GM12878 (cell line): ENCODE data around the gene RPS19BP1. TPM values are rescaled to one million over a fixed set of nuclear protein-coding genes. Genes with fewer than 3 reads are reported as not detected.

ENCODE experiments used
- CHD1 ChIP-seq: IDR thresholded peaks from 2 replicates; pipeline ENCODE4 v1.6.1; 2012; ENCODE audit warnings: low read depth, low read length, improper control_type of control experiment
- CHD2 ChIP-seq: IDR thresholded peaks from 2 replicates; pipeline ENCODE4 v1.6.1; 2011; ENCODE audit warnings: low read depth, low read length, improper control_type of control experiment, borderline replicate concordance
- CHD4 ChIP-seq: fragments of 200-600 bp; sonication (generic); IDR thresholded peaks from 2 replicates; pipeline ENCODE4 v1.6.1; 2016; ENCODE audit warnings: mild to moderate bottlenecking
- E2F4 ChIP-seq: IDR thresholded peaks from 2 replicates; pipeline ENCODE4 v1.6.1; 2012; ENCODE audit warnings: low read depth, low read length, improper control_type of control experiment
- IKZF2 ChIP-seq, 2 experiments: fragments of 450-650 bp; IDR thresholded peaks; 2 replicates each; pipeline ENCODE4 v1.6.1; 2017; ENCODE audit warnings: mild to moderate bottlenecking in 2 of 2, moderate library complexity in 2 of 2
- IRF3 ChIP-seq: fragments of 450-650 bp; IDR thresholded peaks from 2 replicates; pipeline ENCODE4 v1.6.1; 2014; ENCODE audit warnings: mild to moderate bottlenecking
- IRF5 ChIP-seq: fragments of 450-650 bp; IDR thresholded peaks from 2 replicates; pipeline ENCODE4 v1.6.1; 2017; ENCODE audit warnings: borderline replicate concordance
- MLLT1 ChIP-seq: fragments of 450-650 bp; IDR thresholded peaks from 2 replicates; pipeline ENCODE4 v1.6.1; 2016; ENCODE audit warnings: mild to moderate bottlenecking
- MTA3 ChIP-seq: IDR thresholded peaks from 2 replicates; pipeline ENCODE4 v1.6.1; 2012; ENCODE audit warnings: low read length, inconsistent platforms, borderline replicate concordance
- NFYA ChIP-seq: IDR thresholded peaks from 2 replicates; pipeline ENCODE4 v1.6.1; 2011; ENCODE audit warnings: low read depth, mild to moderate bottlenecking, low read length, improper control_type of control experiment, borderline replicate concordance
- NFYB ChIP-seq: IDR thresholded peaks from 2 replicates; pipeline ENCODE4 v1.6.1; 2011; ENCODE audit warnings: low read depth, mild to moderate bottlenecking, low read length, improper control_type of control experiment, moderate library complexity; ENCODE audit not compliant: insufficient read depth
- NR2F1 ChIP-seq: fragments of 450-650 bp; conservative IDR thresholded peaks from 2 replicates; pipeline ENCODE4 v1.6.1; 2017; ENCODE audit warnings: mild to moderate bottlenecking
- REST ChIP-seq: IDR thresholded peaks from 2 replicates; pipeline ENCODE4 v1.6.1; 2012; ENCODE audit warnings: mild to moderate bottlenecking, low read depth, low read length
- SKIL ChIP-seq: fragments of 450-650 bp; IDR thresholded peaks from 2 replicates; pipeline ENCODE4 v1.6.1; 2017; ENCODE audit warnings: mild to moderate bottlenecking, low read depth, inconsistent platforms; ENCODE audit not compliant: poor library complexity, severe bottlenecking
- SP1 ChIP-seq: IDR thresholded peaks from one replicate; pipeline ENCODE4 v1.6.1; 2011; ENCODE audit warnings: low read depth, low read length
- TAF1 ChIP-seq: IDR thresholded peaks from 2 replicates; pipeline ENCODE4 v1.6.1; 2011; ENCODE audit warnings: mild to moderate bottlenecking, low read depth, low read length, borderline replicate concordance
- TARDBP ChIP-seq: IDR thresholded peaks from 2 replicates; pipeline ENCODE4 v1.6.1; 2016; ENCODE audit warnings: borderline replicate concordance
- TCF12 ChIP-seq: IDR thresholded peaks from 2 replicates; pipeline ENCODE4 v1.6.1; 2011; ENCODE audit warnings: low read depth, mild to moderate bottlenecking, low read length
- ZBED1 ChIP-seq: IDR thresholded peaks from 2 replicates; pipeline ENCODE4 v1.6.1; 2016; ENCODE audit warnings: borderline replicate concordance
- ZNF384 ChIP-seq: IDR thresholded peaks from 2 replicates; pipeline ENCODE4 v1.6.1; 2012; ENCODE audit warnings: low read depth, mild to moderate bottlenecking, low read length, improper control_type of control experiment, borderline replicate concordance
- polyA plus RNA-seq, 11 experiments: library from polyadenylated mRNA; depleted of rRNA in 4 of 11; unstranded in 6 of 11; stranded (reverse) in 5 of 11; fragments of >200 nt; fragmentation: Nextera tagmentation in 4 of 11; fragmentation: Illumina TruSeq in 1 of 11; extraction: Ambion mirVana in 4 of 11; extraction: Trizol in 1 of 11; gene quantifications; 1 replicate in 1 of 11; 2 replicates in 10 of 11; pipeline versions ENCODE4 v1.2.1 to v1.2.3, GENCODE V29; 2011 to 2016; ENCODE audit warnings: inconsistent platforms in 2 of 11, missing spikeins in 2 of 11, low read depth in 1 of 11
- total RNA-seq, 4 experiments: library from RNA; depleted of rRNA in 3 of 4; stranded (reverse); fragments of >200 nt in 3 of 4; fragmentation: Illumina TruSeq in 1 of 4; extraction: Trizol in 1 of 4; gene quantifications; 2 replicates each; pipeline versions ENCODE4 v1.2.1 to v1.2.3, GENCODE V29; 2013 to 2021

The RPS19BP1 gene
- total and polyA plus RNA-seq, 10 of the 15 experiments (the other 5 are each of a cell fraction or from before 2014, with no cell fraction given): 2.7 to 206 (median 78.6) TPM

- TF ChIP-seq IRF5 (no peak), TCF12 (no peak), CHD1 (no peak), REST (no peak), NFYA (no peak), NFYB (no peak), CHD2 (no peak), NR2F1 (peak; percentile 41; the same call in 1 of the 2 replicates), CHD4 (no peak), TAF1 (no peak), MTA3 (no peak), SP1 (no peak), ZNF384 (no peak), IKZF2 (IDR thresholded peaks at IDR 0.05) (peak in 1 of 2 experiments; percentile 15; a peak in 2 of 4 replicates), IRF3 (no peak), SKIL (no peak), TARDBP (no peak), E2F4 (no peak), ZBED1 (no peak), MLLT1 (peak; percentile 40; the same call in 1 of the 2 replicates)
Observed at GRCh38 chr22:39528080-39528661, 4.4 kb downstream of the RPS19BP1 start (continued).
